Stimulated activated CD8-positive, alpha-beta memory T cell treated with anti-CD3 and anti-CD28 coated beads, Interleukin-15, amount 100 ng/mL, for 1 hour (primary cell): ENCODE data around the gene PLEKHG5.
"Not testable (repeated sequence)": the region's sequence is repeated elsewhere in the genome, so short reads cannot be mapped to it uniquely, and the experiment has no call there.

Experiments used
- DNase-seq: peaks from one replicate; pipeline ENCODE4 v3.0.0-alpha.2; 2020; ENCODE audit warnings: low read depth

PLEKHG5 gene

DNA sequence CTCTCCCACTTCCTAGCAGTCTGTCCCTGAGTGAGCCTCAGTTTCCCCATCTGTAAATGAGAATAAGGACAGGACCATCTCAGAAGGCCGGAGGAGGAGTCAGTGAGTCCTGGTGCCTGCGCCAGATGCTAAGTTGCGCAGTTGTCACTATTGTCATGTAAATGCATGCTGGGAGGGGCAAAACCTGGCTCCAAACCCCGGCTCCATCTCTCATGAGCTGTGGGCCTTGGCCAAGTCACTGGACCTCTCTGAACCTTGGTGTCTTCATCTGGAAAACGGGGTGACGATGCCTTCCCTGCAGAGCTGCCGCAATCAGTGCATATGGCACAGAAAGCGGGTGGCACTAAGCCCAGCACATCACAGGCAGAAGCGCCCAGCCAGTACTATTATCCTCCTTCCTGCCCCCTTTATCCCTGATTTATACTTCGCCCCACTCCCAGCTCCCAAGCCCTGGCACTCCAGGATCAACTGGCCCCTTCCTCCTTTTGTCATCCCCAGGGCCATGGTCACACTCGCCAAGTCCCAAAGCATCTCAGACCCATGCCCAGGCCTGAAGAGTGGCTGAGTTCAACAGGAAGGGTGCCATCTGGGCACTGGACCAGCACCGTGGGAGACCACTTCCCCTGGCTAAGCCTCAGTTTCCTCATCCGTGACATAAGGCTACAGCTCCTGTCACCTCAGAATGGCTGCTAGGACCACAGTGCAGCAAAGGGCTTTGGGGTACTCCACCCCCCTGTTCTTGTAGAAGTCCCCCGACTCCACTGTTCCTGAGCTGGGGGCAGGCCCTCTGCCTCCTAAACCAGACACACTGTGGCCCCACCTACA, 4.3 kb upstream of the PLEKHG5 start:
- DNase-seq, result no peak

GRCh38 chr1:6495041-6495441, 3.6 kb upstream of the PLEKHG5 start:
- DNase-seq, result no peak

- no peak for DNase-seq
Measured at GRCh38 chr1:6494627-6495026, 3.2 kb upstream of the PLEKHG5 start.

- not testable (repeated sequence) for DNase-seq
Measured at GRCh38 chr1:6493834-6494223, 2.4 kb upstream of the PLEKHG5 start.

- DNase-seq, result no peak
Measured at GRCh38 chr1:6491966-6492365, 499 bp upstream of the PLEKHG5 start.

- DNase-seq, result no peak
Measured at GRCh38 chr1:6491081-6491449, 402 bp downstream of the PLEKHG5 start.

DNA sequence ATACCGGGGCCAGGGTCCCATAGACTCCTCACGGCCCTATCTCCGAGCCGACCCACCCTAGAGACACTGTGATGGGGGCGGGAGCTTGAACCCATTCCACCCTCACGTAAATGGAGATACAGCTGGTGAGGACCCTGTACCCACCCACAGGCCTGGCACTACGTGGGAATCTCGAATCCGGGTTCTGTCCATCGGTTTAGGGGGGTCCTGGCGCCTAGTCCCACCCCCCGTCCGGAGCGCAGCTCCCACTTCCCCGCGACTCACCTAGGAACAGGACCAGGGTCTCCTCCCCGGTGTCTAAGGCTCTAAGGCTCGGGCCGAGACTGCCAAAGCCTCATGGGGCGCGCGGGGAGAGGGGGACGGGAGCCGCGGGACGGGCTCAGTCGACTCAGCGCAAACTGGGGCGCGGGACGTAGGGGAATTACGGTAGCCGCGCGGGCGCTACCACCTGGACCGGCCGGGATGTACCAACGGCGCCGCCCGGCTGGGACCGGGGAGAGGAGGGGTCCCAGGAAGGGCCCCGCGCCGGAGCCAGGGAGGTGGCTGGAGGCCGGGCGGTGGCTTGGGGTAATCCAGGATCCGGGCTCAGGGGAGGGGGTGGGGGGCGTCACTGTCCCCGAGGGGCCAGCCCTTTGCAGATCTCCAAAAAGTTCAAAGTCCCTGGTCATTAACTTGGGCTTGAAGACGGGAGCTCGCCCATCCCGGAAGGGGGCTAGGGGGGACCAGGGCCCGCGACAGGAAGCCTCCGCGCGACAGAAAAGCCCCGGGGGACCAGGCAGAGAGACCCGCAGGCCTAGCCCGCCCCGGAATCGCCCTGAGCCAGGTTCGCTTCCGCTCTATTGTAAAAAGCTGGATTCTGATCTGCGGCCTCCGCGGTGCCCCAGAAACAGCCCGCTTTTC, 1.0 kb downstream of the PLEKHG5 start:
- no peak for DNase-seq

- peak; percentile 53 for DNase-seq
Measured at GRCh38 chr1:6489799-6490180, 1.7 kb downstream of the PLEKHG5 start.

GRCh38 chr1:6489383-6489765, 2.1 kb downstream of the PLEKHG5 start:
- no peak for DNase-seq

GRCh38 chr1:6488602-6489382, 2.7 kb downstream of the PLEKHG5 start:
- DNase-seq, result no peak

DNA sequence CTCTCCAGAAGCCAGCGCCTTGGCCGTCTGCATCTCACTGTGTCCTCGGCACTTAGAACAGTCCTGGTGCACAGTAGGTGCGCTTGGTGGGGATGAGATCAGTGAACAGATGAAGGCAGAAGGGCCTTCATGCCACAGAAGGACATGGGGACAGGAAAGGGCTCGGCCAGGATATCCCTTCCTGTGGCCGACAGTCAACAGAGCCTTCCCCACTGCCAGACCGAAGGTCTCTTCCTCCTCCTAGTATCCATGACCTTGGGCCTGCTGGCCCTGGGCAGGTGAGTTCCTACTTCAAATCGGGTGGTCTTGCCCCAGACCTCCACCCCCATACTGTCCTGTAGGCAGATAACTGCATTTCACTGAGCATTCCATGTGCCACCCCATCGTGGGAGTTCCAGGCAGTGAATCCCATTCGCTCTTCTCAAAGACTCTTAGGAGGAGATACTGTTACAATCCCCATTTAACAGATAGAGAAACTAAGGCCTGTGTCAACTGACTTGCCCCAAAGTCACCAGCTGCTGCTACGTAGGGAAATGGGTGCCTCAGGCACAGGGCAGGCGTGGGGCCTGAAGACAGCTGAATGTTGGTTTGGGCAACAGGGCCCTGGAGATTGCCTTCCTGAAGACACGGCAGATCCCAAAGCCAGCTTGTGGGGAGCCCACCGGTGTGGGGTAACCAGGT, 3.5 kb downstream of the PLEKHG5 start:
- no peak for DNase-seq

DNA sequence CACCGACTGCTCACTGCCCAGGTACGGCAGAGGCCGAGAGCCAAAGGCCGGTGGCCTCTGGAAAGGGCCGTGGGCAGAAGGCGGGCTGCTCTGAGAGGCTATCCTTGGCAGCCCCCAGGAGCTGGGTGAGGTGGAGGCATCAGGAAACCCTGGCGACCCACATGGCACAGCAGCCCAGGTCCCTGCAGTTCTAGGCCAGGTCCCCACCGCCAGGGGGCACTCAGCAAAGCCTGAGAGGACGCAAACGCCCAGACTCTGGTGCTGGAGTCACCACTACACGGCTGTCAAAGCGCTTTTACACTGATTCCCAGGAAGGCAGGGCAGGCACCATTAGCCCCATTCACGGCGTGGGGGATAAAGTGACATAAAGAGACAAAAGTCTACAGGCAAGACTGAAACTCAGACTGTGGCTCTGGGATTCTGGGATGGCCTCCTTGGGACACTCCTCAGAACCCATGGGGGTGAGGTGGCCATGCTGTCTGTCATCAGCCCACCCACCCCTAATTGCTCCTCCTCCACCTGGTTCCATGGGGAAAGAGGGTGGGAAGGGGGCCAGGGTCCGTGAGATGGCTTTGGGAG, 4.9 kb downstream of the PLEKHG5 start:
- DNase-seq, result peak; percentile 81

GRCh38 chr1:6485168-6486101, 6.0 kb downstream of the PLEKHG5 start:
- DNase-seq, result no peak

- no peak for DNase-seq
Measured at GRCh38 chr1:6484826-6485167, 6.7 kb downstream of the PLEKHG5 start.

GRCh38 chr1:6483761-6484117, 7.7 kb downstream of the PLEKHG5 start:
- no peak for DNase-seq

- DNase-seq, result no peak
Measured at GRCh38 chr1:6483017-6483760, 8.3 kb downstream of the PLEKHG5 start.

DNA sequence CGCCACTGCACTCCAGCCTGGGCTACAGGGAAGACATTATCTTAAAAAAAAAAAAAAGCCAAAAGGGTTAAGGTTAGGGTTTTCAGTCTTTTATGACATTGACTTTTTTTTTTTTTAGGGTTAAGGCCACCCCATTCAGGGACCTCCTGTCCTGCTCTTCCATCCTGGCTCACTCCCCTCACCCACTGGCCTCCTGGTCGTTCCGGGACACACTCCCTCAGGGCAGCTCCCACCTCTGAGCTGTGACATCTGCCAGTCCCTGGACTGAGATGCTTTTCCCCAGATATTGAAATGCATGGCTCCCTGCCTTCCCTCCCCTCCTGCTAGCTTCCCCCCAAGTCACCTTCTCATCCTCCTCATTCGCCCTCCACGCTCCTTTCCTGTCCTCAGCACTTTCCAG, 9.6 kb downstream of the PLEKHG5 start:
- DNase-seq, result no peak

DNA sequence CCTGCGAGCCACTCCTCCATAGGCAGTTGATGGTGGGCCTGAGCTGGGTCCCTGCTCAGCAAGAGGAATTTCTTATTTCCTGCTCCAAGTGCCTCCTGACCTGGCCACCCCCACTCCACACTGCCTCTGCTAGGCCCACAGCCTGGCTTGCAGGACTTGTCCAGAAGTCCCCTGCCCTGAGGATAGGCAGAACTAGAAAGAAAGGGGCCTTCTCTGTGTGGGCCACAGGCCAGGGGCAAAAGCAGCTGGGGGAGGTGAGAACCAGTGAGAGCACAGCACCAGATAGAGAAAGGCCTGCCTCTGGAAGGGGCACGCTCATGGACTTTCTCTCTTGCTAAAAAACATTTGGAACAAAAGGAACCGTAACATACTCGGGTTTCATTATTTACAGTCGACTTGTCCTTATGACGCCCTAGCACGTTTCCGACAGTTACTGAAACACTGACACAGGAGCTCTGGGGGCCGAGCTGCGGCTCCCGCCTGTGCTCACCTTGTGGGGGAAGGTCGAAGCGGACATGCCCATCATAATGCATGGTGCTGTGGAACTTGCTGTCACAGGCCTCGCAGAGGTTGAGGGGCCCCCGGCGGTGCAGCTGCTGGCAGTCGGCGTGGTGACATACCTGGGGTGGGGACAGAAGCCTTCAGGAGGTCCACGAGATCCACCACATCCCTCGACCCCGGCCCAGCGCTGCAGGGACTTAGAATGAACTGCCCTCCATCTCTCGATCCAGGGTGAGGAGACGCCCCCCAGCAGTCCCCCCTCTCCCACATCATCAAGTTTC, 14.2 kb downstream of the PLEKHG5 start:
- DNase-seq, result no peak

DNA sequence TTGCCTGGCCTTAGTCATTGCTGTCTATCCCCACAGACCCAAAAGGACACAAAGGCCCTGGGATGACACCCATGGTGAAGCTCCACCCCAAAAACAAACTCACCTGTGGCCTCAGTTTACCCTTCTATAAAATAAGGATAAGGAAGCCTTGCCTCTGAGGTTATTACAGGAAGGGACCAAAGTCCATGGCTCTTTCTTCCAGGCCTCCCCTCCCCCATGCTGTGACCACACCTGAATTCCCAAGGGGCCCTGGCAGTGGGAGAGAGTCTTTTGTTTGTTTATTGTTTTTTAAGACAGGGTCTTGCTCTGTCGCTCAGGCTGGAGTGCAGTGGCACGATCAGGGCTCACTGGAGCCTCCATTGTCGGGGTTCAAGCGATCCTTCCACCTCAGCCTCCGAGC, 15.0 kb downstream of the PLEKHG5 start:
- DNase-seq, result no peak
